Measurements from ENCODE around the gene SH3D19.
"Not testable (repeated sequence)": the region's sequence is repeated elsewhere in the genome, so short reads cannot be mapped to it uniquely, and the experiment has no call there.

SH3D19 gene

DNA sequence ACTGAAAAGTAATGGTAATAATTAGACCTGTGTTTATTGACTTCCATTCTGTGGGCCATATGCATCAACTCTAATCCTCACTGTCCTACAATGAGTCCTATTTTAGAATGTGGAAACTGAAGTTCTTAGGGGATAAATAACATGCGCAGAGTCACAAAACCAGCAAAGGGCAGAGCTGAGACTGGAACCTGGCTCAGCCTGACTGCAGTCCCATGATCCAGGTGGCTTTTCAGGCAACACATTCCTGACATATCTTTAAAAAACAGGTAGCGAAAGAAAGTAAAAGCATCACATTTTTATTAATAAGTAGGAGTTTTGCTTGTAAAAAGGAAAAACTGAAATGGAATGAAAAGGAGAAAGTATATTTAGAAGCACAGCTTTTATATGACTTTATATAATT, 83.1 kb downstream of the SH3D19 start:
- H3K27me3 ChIP-seq (ENCODE audit: control insufficient read depth, insufficient read depth, low read length): no peaks in the 10 kb centered on the region
- peaks cover 7% of the 10 kb centered on the region for H3K4me1 ChIP-seq (ENCODE audit: control insufficient read depth, insufficient read depth, low read length)
- no peaks in the 10 kb centered on the region for H3K36me3 ChIP-seq (ENCODE audit: control insufficient read depth, insufficient read depth, low read length)
- H3K9me3 ChIP-seq (ENCODE audit: control insufficient read depth, insufficient read depth, low read length): no peaks in the 10 kb centered on the region
- H3K4me3 ChIP-seq (ENCODE audit: low read depth, low read length): no peak overlapping the region
- H3K9ac ChIP-seq (ENCODE audit: low read depth, low read length): no peak overlapping the region

DNA sequence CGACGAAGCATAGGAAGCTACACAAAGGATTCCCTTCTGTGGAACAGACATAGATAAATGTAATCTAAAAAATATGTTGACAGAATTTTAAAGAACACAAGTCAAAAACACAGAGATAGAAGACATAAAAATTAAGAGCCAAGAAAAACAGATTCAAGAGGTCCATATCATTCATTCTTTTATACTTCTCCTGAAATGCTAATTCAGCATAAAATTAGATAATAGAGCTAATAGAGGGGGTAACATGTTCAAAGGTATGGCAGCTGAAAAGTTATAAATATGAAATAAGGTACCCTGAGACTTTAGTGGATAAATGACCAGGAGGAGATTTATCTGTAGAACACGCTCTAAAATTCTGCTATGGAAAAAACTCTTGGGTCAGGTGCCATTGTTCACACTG, 85.8 kb downstream of the SH3D19 start:
- H3K27me3 ChIP-seq (ENCODE audit: control insufficient read depth, insufficient read depth, low read length): no peaks in the 10 kb centered on the region
- no peak overlapping the region for H3K9ac ChIP-seq (ENCODE audit: low read depth, low read length)
- H3K4me1 ChIP-seq (ENCODE audit: control insufficient read depth, insufficient read depth, low read length): peaks cover 5% of the 10 kb centered on the region
- no peak overlapping the region for H3K4me3 ChIP-seq (ENCODE audit: low read depth, low read length)
- H3K36me3 ChIP-seq (ENCODE audit: control insufficient read depth, insufficient read depth, low read length): no peaks in the 10 kb centered on the region
- H3K9me3 ChIP-seq (ENCODE audit: control insufficient read depth, insufficient read depth, low read length): no peaks in the 10 kb centered on the region

DNA sequence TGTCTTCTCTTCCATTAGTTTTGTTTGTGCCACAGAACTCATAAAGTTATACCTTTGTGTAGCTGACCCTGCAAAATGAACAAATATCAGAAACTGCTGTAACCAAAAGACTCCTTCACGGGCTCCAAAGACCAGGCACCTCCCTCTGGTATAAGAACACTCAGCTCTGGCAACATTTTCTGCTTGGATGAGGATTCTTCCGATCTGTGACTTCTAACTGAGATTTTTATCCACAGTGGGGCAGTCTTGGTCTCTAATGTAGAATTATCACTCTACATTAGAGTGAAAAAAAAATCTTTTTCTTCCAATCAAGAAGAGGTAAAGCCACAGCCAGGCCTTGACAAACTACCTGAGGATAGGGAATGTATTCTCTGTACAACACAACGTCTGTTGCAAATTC, 86.9 kb downstream of the SH3D19 start:
- Histone ChIP-seq H3K9ac (ENCODE audit: low read depth, low read length) (no peak overlapping the region), H3K4me3 (ENCODE audit: low read depth, low read length) (no peak overlapping the region), H3K36me3 (ENCODE audit: control insufficient read depth, insufficient read depth, low read length) (no peaks in the 10 kb centered on the region), H3K27me3 (ENCODE audit: control insufficient read depth, insufficient read depth, low read length) (no peaks in the 10 kb centered on the region), H3K4me1 (ENCODE audit: control insufficient read depth, insufficient read depth, low read length) (peaks cover 5% of the 10 kb centered on the region), H3K9me3 (ENCODE audit: control insufficient read depth, insufficient read depth, low read length) (no peaks in the 10 kb centered on the region)

DNA sequence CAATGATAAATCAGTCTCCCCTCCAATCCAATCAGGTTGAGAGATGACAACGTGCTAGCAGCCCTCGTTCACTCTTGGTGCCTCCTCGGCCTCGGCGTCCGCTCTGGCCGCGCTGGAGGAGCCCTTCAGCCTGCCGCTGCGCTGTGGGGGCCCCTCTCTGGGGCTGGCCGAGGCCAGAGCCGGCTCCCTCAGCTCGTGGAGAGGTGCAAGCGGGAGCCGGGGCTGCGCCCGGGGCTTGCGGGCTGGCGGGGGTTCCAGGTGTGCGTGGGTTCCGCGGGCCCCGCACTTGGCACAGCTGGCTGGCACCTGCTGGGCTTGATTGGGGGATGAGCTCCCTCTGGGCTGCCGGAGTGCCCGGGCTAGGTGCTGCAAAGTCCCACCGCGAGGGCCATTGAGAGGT, 89.4 kb downstream of the SH3D19 start:
- Histone ChIP-seq H3K4me3 (ENCODE audit: low read depth, low read length) (no peak overlapping the region), H3K4me1 (ENCODE audit: control insufficient read depth, insufficient read depth, low read length) (no peaks in the 10 kb centered on the region), H3K9ac (ENCODE audit: low read depth, low read length) (no peak overlapping the region), H3K27me3 (ENCODE audit: control insufficient read depth, insufficient read depth, low read length) (no peaks in the 10 kb centered on the region), H3K36me3 (ENCODE audit: control insufficient read depth, insufficient read depth, low read length) (no peaks in the 10 kb centered on the region), H3K9me3 (ENCODE audit: control insufficient read depth, insufficient read depth, low read length) (no peaks in the 10 kb centered on the region)

DNA sequence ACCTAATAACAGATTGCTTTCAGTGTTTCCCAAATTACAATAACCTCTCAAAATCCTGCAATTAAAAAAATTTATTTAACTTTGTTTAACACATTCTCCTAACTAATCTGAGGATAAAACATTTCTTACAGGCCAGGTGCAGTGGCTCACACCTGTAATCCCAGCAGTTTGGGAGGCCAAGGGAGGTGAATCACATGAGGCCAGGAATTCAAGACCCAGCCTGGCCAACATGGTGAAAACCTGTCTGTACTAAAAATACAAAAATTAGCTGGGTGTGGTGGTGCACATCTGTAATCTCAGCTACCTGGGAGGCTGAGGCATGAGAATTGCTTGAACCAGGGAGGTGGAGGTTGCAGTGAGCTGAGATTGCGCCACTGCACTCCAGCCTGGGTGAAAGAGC, 90.0 kb downstream of the SH3D19 start:
- not testable (repeated sequence) for H3K4me3 ChIP-seq (ENCODE audit: low read depth, low read length); H3K27me3 ChIP-seq (ENCODE audit: control insufficient read depth, insufficient read depth, low read length); H3K9ac ChIP-seq (ENCODE audit: low read depth, low read length); H3K36me3 ChIP-seq (ENCODE audit: control insufficient read depth, insufficient read depth, low read length); H3K4me1 ChIP-seq (ENCODE audit: control insufficient read depth, insufficient read depth, low read length); H3K9me3 ChIP-seq (ENCODE audit: control insufficient read depth, insufficient read depth, low read length)

DNA sequence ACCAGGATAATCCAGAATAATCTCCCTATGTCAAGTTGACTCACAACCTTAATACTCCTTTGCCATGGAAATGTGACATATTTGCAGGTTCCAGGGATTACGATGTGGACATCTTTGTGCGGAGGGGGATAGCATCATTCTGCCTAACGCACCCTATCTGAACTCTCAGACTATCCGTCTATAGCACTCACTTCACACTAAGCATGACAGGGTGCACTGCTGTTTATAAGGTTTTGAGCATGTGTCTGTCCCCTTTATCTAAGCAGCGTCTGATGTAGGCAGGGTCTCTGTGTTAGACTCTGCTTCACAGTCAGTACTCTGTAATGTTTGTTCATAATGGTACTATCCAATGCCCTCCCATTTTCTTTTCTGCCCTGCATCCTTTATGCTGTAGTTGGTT, 91.8 kb downstream of the SH3D19 start:
- no peaks in the 10 kb centered on the region for H3K9me3 ChIP-seq (ENCODE audit: control insufficient read depth, insufficient read depth, low read length)
- no peak overlapping the region for H3K4me3 ChIP-seq (ENCODE audit: low read depth, low read length)
- H3K9ac ChIP-seq (ENCODE audit: low read depth, low read length): peak overlapping the region; percentile 50
- H3K4me1 ChIP-seq (ENCODE audit: control insufficient read depth, insufficient read depth, low read length): no peaks in the 10 kb centered on the region
- no peaks in the 10 kb centered on the region for H3K27me3 ChIP-seq (ENCODE audit: control insufficient read depth, insufficient read depth, low read length)
- no peaks in the 10 kb centered on the region for H3K36me3 ChIP-seq (ENCODE audit: control insufficient read depth, insufficient read depth, low read length)

DNA sequence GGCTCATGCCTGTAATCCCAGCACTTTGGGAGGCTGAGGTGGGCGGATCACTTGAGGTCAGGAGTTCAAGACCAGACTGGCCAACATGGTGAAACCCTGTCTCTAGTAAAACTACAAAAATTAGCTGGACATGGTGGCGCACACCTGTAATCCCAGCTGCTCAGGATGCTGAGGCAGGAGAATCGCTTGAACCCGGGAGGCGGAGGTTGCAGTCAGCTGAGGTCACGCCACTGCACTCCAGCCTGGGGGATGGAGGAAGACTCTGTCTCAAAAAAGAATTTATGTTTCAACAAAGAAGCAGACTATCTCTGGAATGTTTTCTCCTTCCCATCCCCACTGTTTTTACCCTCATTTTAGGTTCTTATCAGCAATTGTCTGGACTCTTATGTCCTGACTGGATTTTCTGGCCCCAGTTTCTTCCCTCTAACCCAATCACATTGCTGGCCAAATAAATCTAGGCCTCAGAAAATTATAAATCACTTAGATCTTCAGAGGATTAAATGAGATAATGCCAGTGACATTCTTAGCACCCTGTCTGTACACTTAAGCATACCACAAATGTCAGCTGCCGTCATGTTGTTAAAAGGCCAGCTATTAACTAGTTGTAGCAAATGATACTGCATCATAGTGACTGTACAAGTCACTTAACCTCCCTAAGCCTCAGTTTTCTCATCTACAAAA, 93.3 kb downstream of the SH3D19 start:
- Histone ChIP-seq H3K9me3 (ENCODE audit: control insufficient read depth, insufficient read depth, low read length) (no peaks in the 10 kb centered on the region), H3K9ac (ENCODE audit: low read depth, low read length) (no peak overlapping the region), H3K36me3 (ENCODE audit: control insufficient read depth, insufficient read depth, low read length) (no peaks in the 10 kb centered on the region), H3K4me1 (ENCODE audit: control insufficient read depth, insufficient read depth, low read length) (peaks cover 4% of the 10 kb centered on the region), H3K4me3 (ENCODE audit: low read depth, low read length) (no peak overlapping the region), H3K27me3 (ENCODE audit: control insufficient read depth, insufficient read depth, low read length) (no peaks in the 10 kb centered on the region)

DNA sequence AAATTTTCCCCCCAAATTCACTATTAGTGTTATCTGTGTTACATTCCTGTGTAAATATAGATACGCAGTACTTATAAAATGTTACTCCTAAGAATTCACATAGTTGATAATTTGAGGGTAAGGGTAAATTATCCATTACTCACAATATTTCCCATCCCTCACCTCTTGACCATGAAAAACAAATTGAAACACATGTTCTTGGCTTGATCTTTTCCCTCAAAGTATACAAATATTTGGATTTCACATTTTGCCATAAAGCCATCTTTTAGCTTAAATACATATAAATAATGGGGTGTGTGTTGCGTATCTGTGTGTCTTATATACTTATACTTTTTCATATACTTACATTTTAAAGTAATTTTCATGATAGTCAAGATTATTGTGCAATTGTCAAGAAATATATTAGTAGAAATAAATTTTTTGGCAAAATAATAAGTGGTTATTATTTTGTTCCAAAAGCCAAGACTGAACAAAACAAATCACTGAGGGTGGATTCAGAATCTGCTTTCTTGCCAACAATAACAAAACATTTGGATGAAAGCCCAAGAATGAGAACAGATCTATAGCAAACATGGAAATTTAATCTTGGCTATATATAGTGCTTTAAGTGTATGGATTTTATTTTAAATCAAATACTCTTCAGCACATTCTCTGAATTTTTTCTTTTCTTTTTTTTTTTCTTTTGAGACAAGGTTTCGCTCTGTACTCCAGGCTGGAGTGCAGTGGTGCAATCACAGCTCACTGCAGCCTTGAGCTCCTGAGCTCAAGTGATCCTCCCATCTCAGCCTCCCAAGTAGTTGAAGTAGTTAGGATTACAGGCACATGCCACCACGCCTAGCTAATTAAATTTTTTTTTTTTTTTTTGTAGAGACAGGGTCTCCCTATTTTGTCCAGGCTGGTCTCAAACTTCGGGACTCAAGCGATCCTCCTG, 97.0 kb downstream of the SH3D19 start:
- Histone ChIP-seq H3K4me3 (ENCODE audit: low read depth, low read length) (no peak overlapping the region), H3K27me3 (ENCODE audit: control insufficient read depth, insufficient read depth, low read length) (no peaks in the 10 kb centered on the region), H3K36me3 (ENCODE audit: control insufficient read depth, insufficient read depth, low read length) (no peaks in the 10 kb centered on the region), H3K9ac (ENCODE audit: low read depth, low read length) (no peak overlapping the region), H3K9me3 (ENCODE audit: control insufficient read depth, insufficient read depth, low read length) (no peaks in the 10 kb centered on the region), H3K4me1 (ENCODE audit: control insufficient read depth, insufficient read depth, low read length) (peaks cover 4% of the 10 kb centered on the region)

DNA sequence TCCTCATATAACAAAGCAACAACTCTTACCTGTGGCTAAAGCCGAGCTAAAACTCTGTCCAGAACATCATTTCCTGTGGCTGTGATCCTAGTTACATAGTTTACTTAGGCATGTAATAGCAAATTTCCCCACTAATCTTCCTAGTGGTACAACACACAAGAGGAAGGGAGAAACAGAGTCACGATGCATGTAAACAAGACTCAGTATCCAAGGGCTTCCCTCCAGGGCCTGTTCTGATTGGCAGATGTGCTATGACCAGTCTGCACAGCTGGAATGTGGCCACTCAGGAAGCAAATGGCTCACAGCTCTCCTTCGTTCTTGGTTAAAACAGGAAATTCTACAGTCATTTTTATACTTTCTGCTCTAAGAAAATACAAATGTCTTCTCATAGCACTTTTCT, 97.7 kb downstream of the SH3D19 start:
- no peaks in the 10 kb centered on the region for H3K9me3 ChIP-seq (ENCODE audit: control insufficient read depth, insufficient read depth, low read length)
- peaks cover 4% of the 10 kb centered on the region for H3K4me1 ChIP-seq (ENCODE audit: control insufficient read depth, insufficient read depth, low read length)
- no peaks in the 10 kb centered on the region for H3K27me3 ChIP-seq (ENCODE audit: control insufficient read depth, insufficient read depth, low read length)
- no peak overlapping the region for H3K4me3 ChIP-seq (ENCODE audit: low read depth, low read length)
- H3K9ac ChIP-seq (ENCODE audit: low read depth, low read length): no peak overlapping the region
- no peaks in the 10 kb centered on the region for H3K36me3 ChIP-seq (ENCODE audit: control insufficient read depth, insufficient read depth, low read length)

DNA sequence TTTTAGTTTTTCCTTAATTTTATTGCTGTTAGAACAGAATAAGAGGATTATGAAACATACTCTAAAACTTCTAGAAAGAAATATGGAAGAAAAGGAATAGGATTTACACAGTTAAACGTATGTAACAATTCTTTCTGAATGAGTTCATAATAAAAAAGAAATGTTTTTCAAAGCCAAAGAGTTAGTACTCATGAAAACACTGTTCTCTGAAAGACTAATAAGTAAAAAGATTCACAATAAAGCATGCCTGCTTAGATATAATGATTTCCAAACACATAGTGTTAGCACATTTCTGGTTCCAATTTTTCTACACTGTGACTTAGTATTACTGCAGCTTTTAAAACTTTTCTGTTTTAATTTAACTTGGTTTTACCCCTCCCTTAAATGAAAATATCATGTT, 98.2 kb downstream of the SH3D19 start:
- no peaks in the 10 kb centered on the region for H3K27me3 ChIP-seq (ENCODE audit: control insufficient read depth, insufficient read depth, low read length)
- no peaks in the 10 kb centered on the region for H3K9me3 ChIP-seq (ENCODE audit: control insufficient read depth, insufficient read depth, low read length)
- H3K36me3 ChIP-seq (ENCODE audit: control insufficient read depth, insufficient read depth, low read length): no peaks in the 10 kb centered on the region
- no peak overlapping the region for H3K9ac ChIP-seq (ENCODE audit: low read depth, low read length)
- H3K4me3 ChIP-seq (ENCODE audit: low read depth, low read length): no peak overlapping the region
- peaks cover 4% of the 10 kb centered on the region for H3K4me1 ChIP-seq (ENCODE audit: control insufficient read depth, insufficient read depth, low read length)

DNA sequence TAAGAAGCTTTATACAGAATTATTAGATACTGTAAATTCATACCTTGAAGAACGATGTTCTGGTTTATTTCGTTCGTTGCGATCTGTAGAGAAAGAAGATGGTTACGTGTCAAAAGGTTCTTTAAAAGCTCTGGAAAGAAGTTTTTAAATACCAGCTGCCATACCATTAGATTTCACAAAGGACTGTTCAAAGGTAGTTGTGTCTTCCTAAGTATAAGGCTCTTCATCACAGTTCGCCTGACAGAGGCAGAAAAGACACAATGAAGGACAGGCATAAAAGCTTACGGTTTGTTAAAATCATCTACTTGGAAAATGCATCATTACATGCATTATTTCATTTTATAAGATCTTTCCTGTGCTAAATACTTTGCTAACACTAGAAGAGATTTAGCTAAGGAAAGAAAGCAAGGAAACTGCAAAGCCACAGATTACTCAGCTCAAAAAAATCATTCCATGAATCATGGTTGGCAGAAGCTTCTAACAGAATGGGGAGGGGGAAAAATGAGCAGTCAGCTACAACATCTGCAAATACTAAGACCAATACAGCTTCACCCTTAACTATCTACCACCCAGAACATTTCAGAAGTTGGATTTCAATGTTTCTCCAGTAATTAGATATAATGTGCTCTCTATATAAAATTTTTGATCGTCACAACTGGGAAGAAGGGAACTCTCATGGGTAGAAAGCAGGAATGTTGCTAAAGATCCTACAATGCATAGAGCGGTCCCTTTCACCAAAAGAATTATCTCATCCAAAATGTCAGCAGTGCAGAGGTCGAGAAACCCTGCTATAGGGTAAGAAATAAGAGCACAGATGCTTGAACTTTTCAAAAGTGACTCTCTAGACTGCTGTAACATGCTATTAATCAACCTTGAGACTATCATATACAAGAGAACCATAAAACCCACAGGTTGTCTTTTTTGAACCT, 99.1 kb downstream of the SH3D19 start:
- Histone ChIP-seq H3K9ac (ENCODE audit: low read depth, low read length) (no peak overlapping the region), H3K27me3 (ENCODE audit: control insufficient read depth, insufficient read depth, low read length) (no peaks in the 10 kb centered on the region), H3K9me3 (ENCODE audit: control insufficient read depth, insufficient read depth, low read length) (no peaks in the 10 kb centered on the region), H3K36me3 (ENCODE audit: control insufficient read depth, insufficient read depth, low read length) (no peaks in the 10 kb centered on the region), H3K4me3 (ENCODE audit: low read depth, low read length) (no peak overlapping the region), H3K4me1 (ENCODE audit: control insufficient read depth, insufficient read depth, low read length) (peaks cover 4% of the 10 kb centered on the region)
